GM18867 (cell line): ENCODE measurements around the gene C4orf54.

Source experiments
- ATAC-seq: cut with Tn5 transposase; IDR thresholded peaks from one replicate; pipeline ENCODE4 v1.9.1; 2021; ENCODE audit warnings: mild to moderate bottlenecking, moderate library complexity; ENCODE audit not compliant: unreplicated experiment

The C4orf54 gene

DNA sequence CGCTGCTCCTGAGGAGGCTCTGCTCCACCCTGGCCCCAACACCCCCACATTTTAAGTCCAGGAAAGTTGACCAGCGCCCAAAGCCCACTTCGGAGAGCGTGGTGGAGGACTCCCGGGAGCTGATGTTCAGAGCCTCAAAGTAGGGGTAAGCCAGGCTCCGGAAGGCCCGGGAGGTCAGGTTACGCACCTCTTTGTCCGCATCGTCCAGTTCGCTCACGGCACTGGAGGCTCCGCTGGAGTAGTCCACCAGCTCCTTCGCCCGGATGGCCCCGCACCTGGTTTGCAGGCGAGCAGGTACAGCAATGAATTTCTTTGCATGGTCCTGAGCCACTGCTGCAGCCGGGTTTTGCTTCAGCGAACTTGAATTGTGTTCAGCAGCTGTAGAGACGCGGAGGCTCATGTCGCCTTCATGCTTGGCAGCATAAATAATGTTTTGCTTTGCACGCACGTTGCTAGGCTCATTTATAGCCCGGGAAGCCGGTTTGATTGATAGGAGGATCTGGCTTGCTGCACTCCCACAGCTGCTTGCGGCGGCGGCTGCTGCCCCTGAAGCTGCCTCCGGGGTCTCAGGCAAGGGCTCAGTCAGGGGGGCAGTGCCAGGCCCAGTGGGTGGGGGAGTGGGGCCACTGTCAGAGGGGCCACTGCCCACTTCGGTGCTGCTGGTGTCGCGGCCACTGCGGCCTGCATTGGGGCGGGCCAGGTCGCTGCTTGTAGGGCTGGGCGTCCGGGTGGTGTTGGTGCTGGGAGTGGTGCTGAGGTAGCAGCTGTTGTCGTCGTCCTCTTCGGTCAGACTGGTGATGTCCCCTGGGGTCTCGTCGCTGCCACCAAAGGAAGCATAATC is 4.8 kb downstream of the C4orf54 start:
- peak; percentile 59 for ATAC-seq

- ATAC-seq = no peak
Observed at GRCh38 chr4:99651811-99652485, 5.7 kb downstream of the C4orf54 start.

- no peak for ATAC-seq
Observed at GRCh38 chr4:99651016-99651769, 6.4 kb downstream of the C4orf54 start.

GRCh38 chr4:99649778-99650177 is 7.8 kb downstream of the C4orf54 start:
- no peak for ATAC-seq

- ATAC-seq = no peak
Observed at GRCh38 chr4:99649208-99649607, 8.4 kb downstream of the C4orf54 start.

- ATAC-seq = no peak
Observed at GRCh38 chr4:99648321-99648720, 9.3 kb downstream of the C4orf54 start.

DNA sequence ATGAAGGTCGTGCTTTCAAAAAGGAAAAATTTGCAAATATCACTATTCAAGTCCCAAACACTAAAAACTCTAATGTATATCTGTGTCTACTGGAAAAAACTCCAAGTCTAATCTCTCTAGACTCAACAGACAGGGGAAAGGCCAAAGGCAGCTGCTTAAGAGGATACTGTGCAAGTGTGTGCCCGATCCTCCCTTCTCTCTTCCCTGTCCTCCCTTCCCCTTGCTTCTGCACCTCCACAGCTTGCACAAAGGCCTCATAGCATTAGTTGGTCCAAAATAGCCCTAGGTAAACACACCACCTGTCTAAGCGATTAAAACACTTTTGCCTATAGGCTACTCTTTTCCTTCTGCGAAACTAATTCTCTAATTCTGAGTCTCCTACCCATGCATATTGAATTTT is 10.6 kb downstream of the C4orf54 start:
- ATAC-seq = no peak

DNA sequence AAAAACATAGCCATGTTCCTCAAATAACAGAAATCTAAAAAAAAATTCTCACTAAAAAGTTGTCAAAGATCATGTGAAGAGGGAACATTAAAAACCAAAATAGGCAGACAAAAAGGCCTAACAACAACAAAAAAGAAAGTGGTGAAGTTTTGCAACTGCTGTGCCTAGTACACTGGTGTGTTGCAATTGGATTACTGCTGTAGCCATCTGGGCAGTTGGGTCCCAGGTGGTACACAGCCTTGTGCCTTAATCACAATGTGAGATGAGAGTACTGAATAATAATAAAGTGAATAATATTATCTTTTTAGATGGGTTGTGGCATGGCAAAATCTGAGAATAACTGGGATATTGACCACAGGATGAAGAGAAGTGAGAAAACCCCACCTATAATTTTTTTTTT is 12.0 kb downstream of the C4orf54 start:
- no peak for ATAC-seq

- ATAC-seq = no peak
Observed at GRCh38 chr4:99645036-99645435, 12.6 kb downstream of the C4orf54 start.

GRCh38 chr4:99644453-99644852 is 13.2 kb downstream of the C4orf54 start:
- ATAC-seq = no peak

GRCh38 chr4:99642725-99643489 is 14.7 kb downstream of the C4orf54 start:
- no peak for ATAC-seq

DNA sequence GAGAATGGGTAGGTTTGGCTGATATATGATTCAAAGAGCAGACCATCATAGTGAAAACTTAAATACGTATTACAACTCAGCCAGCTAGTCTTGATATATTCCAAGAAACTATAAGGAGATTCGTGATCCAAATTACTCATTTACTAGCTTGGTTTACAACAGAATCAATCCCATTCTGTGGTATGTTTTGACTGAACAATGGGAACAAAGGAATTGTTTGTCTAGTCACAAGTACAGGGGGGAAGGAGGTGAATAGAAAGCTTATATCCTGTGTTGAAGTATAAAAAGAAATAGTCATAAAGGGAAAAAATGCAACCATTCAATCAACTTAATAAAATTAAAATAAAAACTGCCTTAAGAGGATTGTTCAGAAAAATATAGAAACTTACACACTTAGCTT is 17.0 kb downstream of the C4orf54 start:
- no peak for ATAC-seq

DNA sequence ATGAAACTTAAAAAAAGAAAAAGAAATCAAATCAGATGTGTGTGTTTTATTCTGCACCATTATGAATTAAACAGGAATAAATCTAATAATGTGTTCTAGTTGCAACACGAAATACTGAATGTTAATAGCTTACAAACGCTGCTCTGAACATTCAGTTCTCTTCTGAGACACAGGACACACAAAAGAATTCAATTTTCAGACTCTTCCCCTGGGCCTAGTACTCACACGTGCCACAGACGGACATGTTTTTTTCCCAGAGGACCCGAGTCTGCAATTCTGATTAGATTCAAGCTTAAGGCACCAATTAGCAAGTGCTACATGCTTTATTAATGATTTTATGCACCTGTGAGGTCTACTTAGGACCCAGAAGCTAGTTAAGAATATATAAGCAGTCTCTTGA is 20.5 kb downstream of the C4orf54 start:
- ATAC-seq = no peak

DNA sequence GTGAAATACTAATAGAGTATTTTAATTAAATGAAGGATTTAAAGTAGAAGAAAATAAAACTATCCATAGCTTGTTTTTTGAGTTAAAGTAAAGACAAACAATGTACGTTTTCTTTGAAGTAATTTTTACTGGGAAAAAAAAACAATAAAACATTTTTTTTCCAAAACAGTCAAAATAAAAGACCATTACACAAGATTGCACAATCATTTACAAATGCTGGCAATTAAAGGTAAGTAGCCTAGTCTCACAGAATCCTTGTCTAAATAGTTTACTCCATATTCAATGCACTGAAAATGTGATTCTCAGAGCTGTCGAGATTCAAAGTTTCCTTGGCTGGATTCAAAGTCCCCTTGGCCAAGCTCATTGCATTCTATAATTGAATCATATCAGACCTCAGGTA is 21.2 kb downstream of the C4orf54 start:
- no peak for ATAC-seq

DNA sequence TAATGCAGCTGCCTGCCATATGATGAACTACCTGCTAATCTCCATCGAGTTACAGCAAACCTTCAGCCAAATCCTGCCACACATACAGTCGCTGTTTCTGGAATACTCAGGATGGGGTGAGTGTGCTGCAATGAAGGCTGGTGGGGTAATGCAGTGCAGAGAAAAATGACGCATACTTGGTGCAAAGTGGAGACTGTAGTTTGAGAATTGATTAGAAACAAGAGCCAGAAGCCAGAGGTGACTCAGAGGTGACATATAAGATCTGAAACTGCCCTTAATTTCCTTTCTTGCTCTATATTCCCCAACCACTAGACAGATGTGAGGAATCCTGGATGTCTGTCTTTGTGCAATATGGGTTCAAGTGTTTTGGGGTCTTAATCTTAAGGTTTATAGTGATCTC is 22.0 kb downstream of the C4orf54 start:
- no peak for ATAC-seq

DNA sequence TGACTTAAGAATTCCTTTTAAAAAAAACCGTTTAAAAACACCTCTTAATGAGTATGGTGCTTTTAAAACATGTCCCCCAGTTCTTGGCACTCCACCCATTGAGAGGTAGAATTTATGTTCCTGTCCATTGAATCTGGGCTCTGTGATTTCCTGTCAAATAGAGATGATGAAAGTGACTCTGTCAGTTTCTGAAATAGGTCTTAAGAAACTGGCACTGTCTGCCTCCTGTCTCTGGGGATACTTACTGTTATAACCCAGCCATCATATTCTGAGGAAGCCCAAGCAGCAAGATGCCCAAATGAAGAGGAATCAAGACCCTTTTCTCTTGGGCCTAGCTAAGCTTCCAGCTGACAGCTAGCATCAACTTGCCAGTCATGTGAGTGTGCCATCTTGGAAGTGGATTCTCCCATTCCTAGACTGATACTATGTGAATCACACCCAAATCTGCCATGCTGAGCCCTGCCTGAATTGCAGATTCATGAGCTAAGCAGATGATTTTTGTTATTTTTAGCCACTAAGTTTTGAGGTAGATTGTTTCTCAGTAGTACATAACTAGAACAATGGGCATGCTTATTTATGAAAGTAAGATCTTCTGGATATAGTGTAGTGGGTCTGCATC is 22.8 kb downstream of the C4orf54 start:
- no peak for ATAC-seq

DNA sequence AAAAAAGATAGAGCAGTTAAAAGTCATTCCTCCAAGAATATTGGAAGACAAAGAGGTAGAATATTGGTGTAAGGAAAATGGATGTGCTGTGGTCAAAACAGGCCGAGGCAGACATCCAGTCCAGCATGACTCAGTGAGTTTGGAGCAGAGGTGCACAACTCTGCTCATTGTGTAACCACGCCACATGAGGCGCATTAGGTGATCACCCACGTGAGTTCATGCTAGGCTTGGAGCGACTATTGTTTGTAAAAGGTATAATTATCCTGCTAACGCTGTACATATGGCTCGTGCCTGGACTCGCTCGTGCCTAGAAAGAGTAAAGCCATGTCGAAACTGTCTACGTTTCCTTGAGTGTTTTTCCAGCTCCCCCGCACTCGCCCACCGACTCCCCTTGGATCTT is 23.9 kb downstream of the C4orf54 start:
- no peak for ATAC-seq

DNA sequence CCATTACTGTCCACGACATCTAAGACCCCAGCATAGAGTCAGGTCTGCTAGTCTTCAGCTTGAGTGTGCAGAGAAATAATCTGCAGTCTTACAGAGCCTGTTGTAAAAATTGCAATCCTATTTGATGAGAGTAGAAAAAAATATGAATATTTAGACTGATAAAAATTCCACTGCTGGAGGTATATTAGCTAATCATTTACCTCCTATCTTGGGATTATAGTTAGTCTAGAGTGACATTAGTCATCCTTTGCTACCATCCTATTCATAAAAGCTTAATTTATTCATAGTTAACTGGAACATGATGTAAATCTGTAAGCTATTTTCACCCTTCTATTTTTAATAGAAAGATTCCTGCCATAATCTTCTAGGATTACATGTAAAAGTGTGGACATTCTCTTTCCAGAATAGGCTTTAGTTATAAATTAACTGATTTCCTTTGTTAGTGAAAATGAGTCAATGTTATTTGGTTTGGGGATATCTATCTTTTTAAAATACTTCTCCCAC is 26.7 kb downstream of the C4orf54 start:
- no peak for ATAC-seq

DNA sequence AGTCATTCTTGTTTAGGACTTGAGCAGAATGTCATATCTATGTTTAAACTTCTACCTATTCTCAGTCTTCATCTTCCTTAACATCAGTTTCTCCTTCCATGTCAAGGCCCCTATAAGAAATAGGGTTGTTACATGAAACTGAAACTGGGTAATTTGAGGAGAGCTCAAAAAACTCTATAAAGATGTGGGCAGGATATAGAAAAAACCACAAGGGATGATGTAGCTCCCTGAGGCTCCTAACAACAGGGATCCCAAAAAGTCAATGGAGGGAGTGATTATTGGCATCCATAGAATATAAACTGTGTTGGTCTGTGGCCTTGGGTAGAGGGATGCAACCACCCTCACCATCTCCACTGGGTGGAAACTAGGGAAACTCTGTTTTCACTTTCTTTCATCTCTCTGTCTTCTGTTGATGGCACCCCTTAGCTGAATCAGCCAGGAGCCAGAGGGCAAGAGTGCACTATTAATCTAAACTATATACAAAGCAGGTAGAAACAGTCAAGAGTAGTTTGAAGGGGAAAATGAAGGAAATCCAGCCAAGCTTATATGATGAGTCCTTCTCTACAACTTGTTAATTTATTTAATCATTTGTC is 27.6 kb downstream of the C4orf54 start:
- ATAC-seq = no peak

GRCh38 chr4:99628040-99628439 is 29.6 kb downstream of the C4orf54 start:
- ATAC-seq = no peak
